Measurements from ENCODE around the gene CLCNKA.

CLCNKA gene

GRCh38 chr1:16046842-16047241 is 25.0 kb downstream of the CLCNKA start:
- H4K20me1 ChIP-seq (ENCODE audit: insufficient read depth, low read length): no peaks in the 10 kb centered on the region
- no peak overlapping the region for H3K4me2 ChIP-seq (ENCODE audit: low read length)
- H3K9me3 ChIP-seq (ENCODE audit: insufficient read depth, low read length): no peaks in the 10 kb centered on the region
- H3K27me3 ChIP-seq (ENCODE audit: low read depth, low read length): no peaks in the 10 kb centered on the region; the same call in 1 of the 2 replicates
- no peak overlapping the region for H2AFZ ChIP-seq (ENCODE audit: low read depth, low read length)
- TF ChIP-seq, protein P1, sequence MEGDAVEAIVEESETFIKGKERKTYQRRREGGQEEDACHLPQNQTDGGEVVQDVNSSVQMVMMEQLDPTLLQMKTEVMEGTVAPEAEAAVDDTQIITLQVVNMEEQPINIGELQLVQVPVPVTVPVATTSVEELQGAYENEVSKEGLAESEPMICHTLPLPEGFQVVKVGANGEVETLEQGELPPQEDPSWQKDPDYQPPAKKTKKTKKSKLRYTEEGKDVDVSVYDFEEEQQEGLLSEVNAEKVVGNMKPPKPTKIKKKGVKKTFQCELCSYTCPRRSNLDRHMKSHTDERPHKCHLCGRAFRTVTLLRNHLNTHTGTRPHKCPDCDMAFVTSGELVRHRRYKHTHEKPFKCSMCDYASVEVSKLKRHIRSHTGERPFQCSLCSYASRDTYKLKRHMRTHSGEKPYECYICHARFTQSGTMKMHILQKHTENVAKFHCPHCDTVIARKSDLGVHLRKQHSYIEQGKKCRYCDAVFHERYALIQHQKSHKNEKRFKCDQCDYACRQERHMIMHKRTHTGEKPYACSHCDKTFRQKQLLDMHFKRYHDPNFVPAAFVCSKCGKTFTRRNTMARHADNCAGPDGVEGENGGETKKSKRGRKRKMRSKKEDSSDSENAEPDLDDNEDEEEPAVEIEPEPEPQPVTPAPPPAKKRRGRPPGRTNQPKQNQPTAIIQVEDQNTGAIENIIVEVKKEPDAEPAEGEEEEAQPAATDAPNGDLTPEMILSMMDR (IDR thresholded peaks at IDR 0.05; ENCODE audit: low read depth, low read length): no peak
- no peak for TF ChIP-seq EZH2phosphoT487 (IDR thresholded peaks at IDR 0.05; ENCODE audit: low read depth)
- no peak overlapping the region for H3K4me3 ChIP-seq (ENCODE audit: low read length)
- H3K36me3 ChIP-seq (replicated peaks; ENCODE audit: low read depth, low read length): no peaks in the 10 kb centered on the region
- no peak overlapping the region for H3K27ac ChIP-seq (ENCODE audit: low read length)
- no peaks in the 10 kb centered on the region for H3K4me1 ChIP-seq (ENCODE audit: low read length)
- no peaks in the 10 kb centered on the region for H3K79me2 ChIP-seq (ENCODE audit: low read length)
- H3K9ac ChIP-seq (ENCODE audit: low read length): no peak overlapping the region

DNA sequence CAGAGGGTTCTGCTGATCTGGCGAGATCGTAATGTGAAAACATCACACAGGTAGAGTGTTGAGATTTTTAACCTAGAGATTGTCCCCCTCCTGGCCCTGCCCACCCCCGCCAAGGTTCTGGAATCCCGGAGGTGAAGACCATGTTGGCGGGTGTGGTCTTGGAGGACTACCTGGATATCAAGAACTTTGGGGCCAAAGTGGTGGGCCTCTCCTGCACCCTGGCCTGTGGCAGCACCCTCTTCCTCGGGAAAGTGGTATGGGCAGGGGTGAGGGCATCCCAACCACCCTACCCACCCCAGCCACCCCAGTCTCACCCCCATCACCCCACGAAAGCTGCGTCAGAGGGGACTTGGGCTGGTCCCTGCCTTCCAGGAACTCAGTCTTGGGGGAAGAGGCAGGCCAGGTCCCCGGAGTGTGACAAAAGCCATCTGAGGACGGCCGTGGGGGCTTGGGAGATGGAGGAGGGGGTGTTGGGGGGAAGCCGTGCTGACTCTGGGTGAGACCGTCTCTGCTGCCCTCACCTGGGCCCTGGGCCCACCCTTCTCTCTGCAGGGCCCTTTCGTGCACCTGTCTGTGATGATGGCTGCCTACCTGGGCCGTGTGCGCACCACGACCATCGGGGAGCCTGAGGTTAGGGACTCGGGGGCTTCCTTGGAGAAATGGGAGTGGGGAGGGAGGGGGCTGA is 26.1 kb downstream of the CLCNKA start:
- Histone ChIP-seq H3K79me2 (ENCODE audit: low read length) (no peaks in the 10 kb centered on the region), H3K27me3 (ENCODE audit: low read depth, low read length) (no peaks in the 10 kb centered on the region), H3K4me1 (ENCODE audit: low read length) (no peaks in the 10 kb centered on the region), H4K20me1 (ENCODE audit: insufficient read depth, low read length) (no peaks in the 10 kb centered on the region), H3K36me3 (replicated peaks; ENCODE audit: low read depth, low read length) (no peaks in the 10 kb centered on the region), H3K9me3 (ENCODE audit: insufficient read depth, low read length) (no peaks in the 10 kb centered on the region), H3K27ac (ENCODE audit: low read length) (no peak overlapping the region), H3K4me3 (ENCODE audit: low read length) (no peak overlapping the region), H3K4me2 (ENCODE audit: low read length) (no peak overlapping the region), H3K9ac (ENCODE audit: low read length) (no peak overlapping the region), H2AFZ (ENCODE audit: low read depth, low read length) (no peak overlapping the region)
- TF ChIP-seq, protein P1 (IDR thresholded peaks at IDR 0.05; ENCODE audit: low read depth, low read length): no peak
- no peak for TF ChIP-seq EZH2phosphoT487 (IDR thresholded peaks at IDR 0.05; ENCODE audit: low read depth)

DNA sequence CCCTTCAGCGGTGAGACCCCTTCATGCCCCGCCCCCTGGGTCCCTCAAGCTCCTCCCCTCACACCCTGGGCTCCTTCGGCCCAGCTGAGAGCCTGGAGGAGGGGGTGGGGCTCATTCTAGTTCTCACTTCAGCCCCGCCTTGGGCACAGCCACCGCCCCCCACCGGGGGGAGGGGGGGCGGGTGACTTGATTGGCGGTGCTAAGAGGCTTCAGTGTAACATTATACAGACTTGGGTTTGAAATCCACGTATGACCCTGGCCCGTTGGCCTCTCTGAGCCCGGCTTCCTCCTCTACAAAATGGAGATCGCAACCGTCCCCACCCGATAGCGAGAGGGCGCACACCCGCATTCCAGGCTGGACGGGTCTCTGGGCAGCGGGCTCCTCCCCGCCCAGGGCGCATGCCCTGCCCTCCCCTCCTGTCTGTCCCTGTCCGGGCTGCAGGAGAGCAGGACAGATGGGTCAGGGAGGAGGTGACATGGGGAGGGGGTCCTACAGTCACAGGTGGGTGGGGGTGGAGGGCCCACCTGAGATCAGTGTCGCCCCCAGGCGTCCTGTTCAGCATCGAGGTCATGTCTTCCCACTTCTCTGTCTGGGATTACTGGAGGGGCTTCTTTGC is 26.8 kb downstream of the CLCNKA start:
- no peak overlapping the region for H3K27ac ChIP-seq (ENCODE audit: low read length)
- no peaks in the 10 kb centered on the region for H3K4me1 ChIP-seq (ENCODE audit: low read length)
- TF ChIP-seq, protein P1 (IDR thresholded peaks at IDR 0.05; ENCODE audit: low read depth, low read length): no peak
- TF ChIP-seq EZH2phosphoT487 (IDR thresholded peaks at IDR 0.05; ENCODE audit: low read depth): no peak

DNA sequence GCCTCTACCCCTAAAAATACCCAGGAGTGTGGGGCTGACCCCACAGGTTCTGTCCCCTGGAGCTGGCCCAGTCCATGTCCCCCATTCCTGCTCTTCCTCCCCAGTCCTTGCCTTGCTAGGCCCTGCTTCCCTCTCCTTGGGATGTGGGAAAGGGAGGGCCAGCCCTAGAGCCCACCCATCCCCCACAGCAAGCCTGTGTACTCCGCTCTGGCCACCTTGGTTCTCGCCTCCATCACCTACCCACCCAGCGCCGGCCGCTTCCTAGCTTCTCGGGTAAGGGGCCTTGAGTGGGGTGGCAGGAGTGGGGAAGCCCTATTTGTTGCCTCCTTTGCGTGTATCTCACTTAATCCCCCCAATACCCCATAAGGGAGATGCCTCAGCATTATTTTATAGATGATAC is 28.5 kb downstream of the CLCNKA start:
- no peak overlapping the region for H3K27ac ChIP-seq (ENCODE audit: low read length)
- H3K4me2 ChIP-seq (ENCODE audit: low read length): no peak overlapping the region
- H2AFZ ChIP-seq (ENCODE audit: low read depth, low read length): no peak overlapping the region
- H3K36me3 ChIP-seq (replicated peaks; ENCODE audit: low read depth, low read length): no peaks in the 10 kb centered on the region
- no peaks in the 10 kb centered on the region for H3K4me1 ChIP-seq (ENCODE audit: low read length)
- H3K9me3 ChIP-seq (ENCODE audit: insufficient read depth, low read length): no peaks in the 10 kb centered on the region
- TF ChIP-seq, protein P1 (IDR thresholded peaks at IDR 0.05; ENCODE audit: low read depth, low read length): no peak
- TF ChIP-seq EZH2phosphoT487 (IDR thresholded peaks at IDR 0.05; ENCODE audit: low read depth): no peak
- no peak overlapping the region for H3K9ac ChIP-seq (ENCODE audit: low read length)
- H3K4me3 ChIP-seq (ENCODE audit: low read length): no peak overlapping the region
- no peaks in the 10 kb centered on the region for H4K20me1 ChIP-seq (ENCODE audit: insufficient read depth, low read length)
- H3K27me3 ChIP-seq (ENCODE audit: low read depth, low read length): no peaks in the 10 kb centered on the region
- H3K79me2 ChIP-seq (ENCODE audit: low read length): no peaks in the 10 kb centered on the region

More for the DNA sequence above, 26.8 kb downstream of the CLCNKA start:
- Histone ChIP-seq H4K20me1 (ENCODE audit: insufficient read depth, low read length) (no peaks in the 10 kb centered on the region), H3K27me3 (ENCODE audit: low read depth, low read length) (no peaks in the 10 kb centered on the region), H3K36me3 (replicated peaks; ENCODE audit: low read depth, low read length) (no peaks in the 10 kb centered on the region), H3K4me2 (ENCODE audit: low read length) (no peak overlapping the region), H2AFZ (ENCODE audit: low read depth, low read length) (no peak overlapping the region), H3K79me2 (ENCODE audit: low read length) (no peaks in the 10 kb centered on the region), H3K9me3 (ENCODE audit: insufficient read depth, low read length) (no peaks in the 10 kb centered on the region), H3K4me3 (ENCODE audit: low read length) (no peak overlapping the region), H3K9ac (ENCODE audit: low read length) (no peak overlapping the region)

Data from OCI-LY3 (cell line).